CD14-positive monocyte (primary cell): ENCODE measurements around the gene RAB32. TPM values are rescaled to one million over a fixed set of nuclear protein-coding genes. Genes with fewer than 3 reads are reported as not detected.

Experiments used
- DNase-seq, 3 donors: peaks; one replicate each; pipeline ENCODE4 v3.0.0-alpha.2; 2011 to 2022
- H2AFZ ChIP-seq: 2 replicates; pipeline ENCODE4 v1.6.0; 2012; ENCODE audit warnings: mild to moderate bottlenecking, low read depth, low read length, inconsistent platforms; ENCODE audit not compliant: insufficient read depth, poor library complexity, severe bottlenecking
- H3K27ac ChIP-seq, 2 donors: 1 replicate in 1 of 2; 2 replicates in 1 of 2; pipeline ENCODE4 v1.5.1; 2012 to 2013; ENCODE audit warnings: low read length in 2 of 2, control low read depth in 1 of 2, inconsistent platforms in 1 of 2, low read depth in 1 of 2, mild to moderate bottlenecking in 1 of 2
- H3K27me3 ChIP-seq, 2 donors: one replicate each; pipeline versions ENCODE4 v1.6.0 to v1.6.1; 2011 to 2013; ENCODE audit warnings: low read length in 2 of 2; ENCODE audit not compliant: control insufficient read depth in 2 of 2, insufficient read depth in 2 of 2
- H3K36me3 ChIP-seq, 2 donors: replicated peaks in 1 of 2; 1 replicate in 1 of 2; 2 replicates in 1 of 2; pipeline versions ENCODE4 v1.5.1 to v1.6.1; 2012 to 2013; ENCODE audit warnings: low read length in 2 of 2, control low read depth in 1 of 2, inconsistent platforms in 1 of 2, mild to moderate bottlenecking in 1 of 2; ENCODE audit not compliant: insufficient read depth in 2 of 2, control insufficient read depth in 1 of 2
- H3K4me1 ChIP-seq, 2 donors: 1 replicate in 1 of 2; 2 replicates in 1 of 2; pipeline versions ENCODE4 v1.5.1 to v1.6.1; 2012 to 2013; ENCODE audit warnings: low read length in 2 of 2, control low read depth in 1 of 2, inconsistent platforms in 1 of 2, mild to moderate bottlenecking in 1 of 2, moderate library complexity in 1 of 2; ENCODE audit not compliant: insufficient read depth in 2 of 2, control insufficient read depth in 1 of 2
- H3K4me2 ChIP-seq: replicated peaks from 2 replicates; pipeline ENCODE3; 2012; ENCODE audit warnings: low read length, moderate library complexity, mild to moderate bottlenecking; ENCODE audit not compliant: poor library complexity, severe bottlenecking; ENCODE audit errors: extremely low read depth
- H3K4me3 ChIP-seq, 3 experiments: fragments of 200-600 bp in 1 of 3; sonication (generic) in 1 of 3; replicated peaks in 1 of 3; 1 replicate in 2 of 3; 2 replicates in 1 of 3; pipeline ENCODE4 v1.5.1; 2011 to 2013; ENCODE audit warnings: low read length in 3 of 3, mild to moderate bottlenecking in 3 of 3, control low read depth in 2 of 3, low read depth in 2 of 3, inconsistent platforms in 1 of 3, moderate library complexity in 1 of 3
- H3K79me2 ChIP-seq: 2 replicates; pipeline ENCODE4 v1.6.0; 2012; ENCODE audit warnings: mild to moderate bottlenecking, control low read depth, inconsistent platforms, low read length, moderate library complexity; ENCODE audit not compliant: insufficient read depth
- H3K9ac ChIP-seq: 2 replicates; pipeline ENCODE4 v1.6.0; 2017; ENCODE audit warnings: low read length, mild to moderate bottlenecking; ENCODE audit not compliant: insufficient read depth, poor library complexity, severe bottlenecking
- H3K9me3 ChIP-seq, 2 donors: replicated peaks in 1 of 2; 1 replicate in 1 of 2; 2 replicates in 1 of 2; pipeline versions ENCODE4 v1.5.1 to v1.6.1; 2012 to 2013; ENCODE audit warnings: low read length in 2 of 2, control low read depth in 1 of 2; ENCODE audit not compliant: control insufficient read depth in 1 of 2, insufficient read depth in 1 of 2
- H4K20me1 ChIP-seq: 2 replicates; pipeline ENCODE4 v1.6.0; 2012; ENCODE audit warnings: mild to moderate bottlenecking, low read length, control low read depth, moderate library complexity; ENCODE audit not compliant: insufficient read depth
- H3K27ac Mint-ChIP-seq, 7 donors: one replicate each; pipeline ENCODE4 v1.8.0; 2020; ENCODE audit warnings: mild to moderate bottlenecking in 7 of 7, mixed read lengths in 7 of 7, moderate library complexity in 6 of 7, inconsistent platforms in 2 of 7
- H3K27me3 Mint-ChIP-seq, 3 donors: one replicate each; pipeline ENCODE4 v1.8.0; 2021 to 2022; ENCODE audit warnings: low read depth in 3 of 3, mild to moderate bottlenecking in 3 of 3, mixed read lengths in 3 of 3, moderate library complexity in 3 of 3, inconsistent platforms in 1 of 3
- H3K36me3 Mint-ChIP-seq, 2 donors: one replicate each; pipeline ENCODE4 v1.8.0; 2020; ENCODE audit warnings: mixed read lengths in 2 of 2, inconsistent platforms in 1 of 2, mild to moderate bottlenecking in 1 of 2
- H3K4me1 Mint-ChIP-seq: one replicate; pipeline ENCODE4 v1.8.0; 2020; ENCODE audit warnings: mild to moderate bottlenecking, mixed read lengths
- H3K4me3 Mint-ChIP-seq, 2 donors: one replicate each; pipeline ENCODE4 v1.8.0; 2020; ENCODE audit warnings: mild to moderate bottlenecking in 2 of 2, mixed read lengths in 2 of 2, moderate library complexity in 1 of 2
- H3K9me3 Mint-ChIP-seq, 7 donors: one replicate each; pipeline ENCODE4 v1.8.0; 2020 to 2022; ENCODE audit warnings: mixed read lengths in 7 of 7, mild to moderate bottlenecking in 6 of 7, moderate library complexity in 6 of 7, inconsistent platforms in 2 of 7
- WGBS: methylation state at CpG from one replicate; pipeline ENCODE4 v1.1.5; 2013; ENCODE audit warnings: missing lambda C conversion rate; ENCODE audit not compliant: insufficient coverage; 5-methylcytosine and 5-hydroxymethylcytosine counted together
- intact Hi-C, 2 donors: fragments of 100-400 bp; cut with micrococcal nuclease; formaldehyde crosslinking; loops; one replicate each; pipeline versions ENCODE4 v1.15.0 to v1.15.1; 2023
- polyA minus RNA-seq: library from RNA; depleted of rRNA, polyadenylated mRNA; stranded (reverse); fragments of >200 nt; gene quantifications from 2 replicates; pipeline ENCODE4 v1.2.3, GENCODE V29; 2012
- polyA plus RNA-seq, 3 donors: library from polyadenylated mRNA; depleted of rRNA in 1 of 3; unstranded in 2 of 3; stranded (reverse) in 1 of 3; fragments of 300-500 nt in 2 of 3; fragments of >200 nt in 1 of 3; fragmentation: Illumina TruSeq in 2 of 3; gene quantifications; 1 replicate in 2 of 3; 2 replicates in 1 of 3; pipeline ENCODE4 v1.2.3, GENCODE V29; 2012 to 2021
- total RNA-seq, 12 experiments: library from RNA in 1 of 12; stranded (reverse) in 1 of 12; fragments of 120-200 nt in 1 of 12; gene quantifications; one replicate each; pipeline ENCODE4 v1.2.4 and lab custom pipeline; 2013 to 2026; ENCODE audit warnings: mixed read lengths in 6 of 12, inconsistent platforms in 1 of 12
- TF ChIP-seq, protein P1 (sequence below): fragments of 200-600 bp; IDR thresholded peaks from one replicate; pipeline ENCODE4 v1.8.0; 2022; ENCODE audit warnings: antibody characterized with exemption, mild to moderate bottlenecking

The RAB32 gene
- total RNA-seq (2013) = 143 TPM
- 100 to 1,000 TPM in 2 of 3 donors, 10 to 100 TPM in 1; 82.6 to 588 (median 429) TPM for polyA plus RNA-seq
- polyA minus RNA-seq = 61.4 and 75.0 TPM in 2 replicates
- 24.6 to 99.6 (median 50.0) reads per million in 11 experiments for total RNA-seq (lab: John Stamatoyannopoulos, UW)

DNA sequence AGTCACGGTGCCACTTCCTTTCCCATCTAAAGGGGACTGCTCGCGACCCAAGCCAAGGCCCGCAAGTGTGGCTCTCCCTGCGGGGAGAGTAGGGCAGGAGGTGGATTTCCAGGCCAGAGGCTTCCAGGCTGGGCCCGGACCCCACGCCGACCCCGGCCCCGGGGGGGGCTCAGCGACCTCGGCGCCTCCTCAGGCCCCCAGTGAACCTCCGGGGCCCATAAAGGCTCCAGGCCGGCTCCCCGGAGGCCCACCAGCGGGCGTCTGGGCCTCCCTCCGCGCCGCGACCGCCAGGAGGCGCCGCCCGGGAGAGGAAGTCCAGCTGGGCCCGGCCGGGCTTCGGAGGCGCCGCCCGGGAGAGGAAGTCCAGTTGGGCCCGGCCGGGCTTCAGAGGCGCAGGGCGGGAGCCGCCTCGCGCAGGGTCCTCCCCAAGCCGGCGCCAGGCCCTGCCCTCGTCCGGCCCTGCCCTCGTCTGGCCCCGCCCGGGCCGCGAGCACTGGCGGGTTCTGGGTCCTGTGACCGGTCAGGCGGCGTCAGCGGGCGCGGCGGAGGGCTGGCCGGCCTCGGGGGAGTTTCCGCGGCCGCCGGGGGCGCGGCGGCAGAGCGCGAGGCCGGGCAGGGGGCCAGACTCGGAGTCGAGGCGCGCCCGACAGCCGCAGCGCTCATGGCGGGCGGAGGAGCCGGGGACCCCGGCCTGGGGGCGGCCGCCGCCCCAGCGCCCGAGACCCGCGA, at the start of gene RAB32:
Gene RAB32 (plus strand): TSS at position 623 of the 729 bp plus-strand sequence. CDS start 39 bp downstream, at position 662.
- H4K20me1 ChIP-seq = peaks cover 18% of the 10 kb centered on the region
- H3K27me3 Mint-ChIP-seq = no peaks in the 10 kb centered on the region
- H3K4me1 Mint-ChIP-seq = peaks cover 53% of the 10 kb centered on the region
- H3K27me3 ChIP-seq = no peaks in the 10 kb centered on the region
- H3K36me3 ChIP-seq = no peaks in the 10 kb centered on the region
- H3K9ac ChIP-seq = peak within 1 kb of the TSS; percentile 97
- peak within 1 kb of the TSS; percentile 96 for H3K4me2 ChIP-seq
- H3K4me1 ChIP-seq = peaks cover 38 to 58% of the 10 kb centered on the region in 2 donors
- no peaks in the 10 kb centered on the region for H3K9me3 Mint-ChIP-seq
- TF ChIP-seq, protein P1, sequence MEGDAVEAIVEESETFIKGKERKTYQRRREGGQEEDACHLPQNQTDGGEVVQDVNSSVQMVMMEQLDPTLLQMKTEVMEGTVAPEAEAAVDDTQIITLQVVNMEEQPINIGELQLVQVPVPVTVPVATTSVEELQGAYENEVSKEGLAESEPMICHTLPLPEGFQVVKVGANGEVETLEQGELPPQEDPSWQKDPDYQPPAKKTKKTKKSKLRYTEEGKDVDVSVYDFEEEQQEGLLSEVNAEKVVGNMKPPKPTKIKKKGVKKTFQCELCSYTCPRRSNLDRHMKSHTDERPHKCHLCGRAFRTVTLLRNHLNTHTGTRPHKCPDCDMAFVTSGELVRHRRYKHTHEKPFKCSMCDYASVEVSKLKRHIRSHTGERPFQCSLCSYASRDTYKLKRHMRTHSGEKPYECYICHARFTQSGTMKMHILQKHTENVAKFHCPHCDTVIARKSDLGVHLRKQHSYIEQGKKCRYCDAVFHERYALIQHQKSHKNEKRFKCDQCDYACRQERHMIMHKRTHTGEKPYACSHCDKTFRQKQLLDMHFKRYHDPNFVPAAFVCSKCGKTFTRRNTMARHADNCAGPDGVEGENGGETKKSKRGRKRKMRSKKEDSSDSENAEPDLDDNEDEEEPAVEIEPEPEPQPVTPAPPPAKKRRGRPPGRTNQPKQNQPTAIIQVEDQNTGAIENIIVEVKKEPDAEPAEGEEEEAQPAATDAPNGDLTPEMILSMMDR = peak; percentile 94
- 0% methylated on average over 79 of the region's 86 CpGs for WGBS
- intact Hi-C loops = loop anchor here (2.0 to 10.0 kb wide), 4 partner anchors 54 to 579 kb away; partner anchors contain the start of genes ADGB (in 2 of the 2) and SHPRH (in 1 of the 2)
- H2AFZ ChIP-seq = peak within 1 kb of the TSS; percentile 97
- H3K27ac Mint-ChIP-seq = peak within 1 kb of the TSS; percentile 99 to 100 (median 100)
- H3K9me3 ChIP-seq = no peaks in the 10 kb centered on the region
- H3K79me2 ChIP-seq = peaks cover 55% of the 10 kb centered on the region
- peak; percentile 95 to 96 (median 96) for DNase-seq
- H3K4me3 Mint-ChIP-seq = peak within 1 kb of the TSS; percentile 100
- peak within 1 kb of the TSS; percentile 99 for H3K27ac ChIP-seq
- peaks cover 7 to 8% of the 10 kb centered on the region in 2 donors for H3K36me3 Mint-ChIP-seq
- H3K4me3 ChIP-seq = peak within 1 kb of the TSS; percentile 61 to 99 (median 96)

DNA sequence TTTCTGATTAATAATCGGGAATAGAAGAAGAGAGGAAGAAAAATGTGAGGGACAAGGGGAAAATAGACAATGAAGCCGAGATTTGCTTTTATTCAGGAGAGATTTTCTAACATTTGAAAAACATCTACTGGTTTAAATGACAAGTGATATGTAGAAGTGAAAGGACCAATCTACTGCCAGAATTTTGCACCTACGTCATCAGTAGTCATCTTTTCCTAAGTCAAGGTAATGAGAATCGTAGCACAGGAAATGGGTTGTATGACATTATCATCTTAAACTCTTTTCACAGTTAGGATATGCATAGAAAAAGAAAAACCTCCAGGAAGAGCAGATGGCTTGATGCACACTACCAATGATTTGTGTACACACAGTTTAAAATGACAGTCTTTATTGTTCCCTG, 45.3 kb upstream of the RAB32 start:
- intact Hi-C loops = no loop called here
- no peaks in the 10 kb centered on the region for H3K4me1 Mint-ChIP-seq
- Histone ChIP-seq H3K27ac (no peak overlapping the region), H3K9me3 (no peaks in the 10 kb centered on the region), H4K20me1 (no peaks in the 10 kb centered on the region), H3K9ac (no peak overlapping the region), H3K4me3 (no peak overlapping the region), H3K79me2 (no peaks in the 10 kb centered on the region), H2AFZ (no peak overlapping the region), H3K4me2 (no peak overlapping the region), H3K36me3 (no peaks in the 10 kb centered on the region), H3K4me1 (no peaks in the 10 kb centered on the region), H3K27me3 (no peaks in the 10 kb centered on the region)
- TF ChIP-seq, protein P1 = no peak
- peaks cover 2 to 9% (median 6%) of the 10 kb centered on the region in 7 donors for H3K9me3 Mint-ChIP-seq
- no peak overlapping the region for H3K4me3 Mint-ChIP-seq
- H3K36me3 Mint-ChIP-seq = no peaks in the 10 kb centered on the region
- peaks cover 0 to 1% (median 0%) of the 10 kb centered on the region in 3 donors for H3K27me3 Mint-ChIP-seq
- no peak overlapping the region for H3K27ac Mint-ChIP-seq
- DNase-seq = no peak
- no CpG with 5 or more reads among the region's 4 CpGs for WGBS
